ENCODE results near the gene SND1.

SND1 gene

GRCh38 chr7:127973832-127974231 lies 321.8 kb downstream of the SND1 start:
- DNase-seq: no peak

GRCh38 chr7:127974446-127975035 lies 322.5 kb downstream of the SND1 start:
- DNase-seq: no peak

- DNase-seq: no peak
Measured at GRCh38 chr7:127976056-127976737, 324.2 kb downstream of the SND1 start.

- DNase-seq: no peak
Measured at GRCh38 chr7:127976738-127977120, 324.7 kb downstream of the SND1 start.

GRCh38 chr7:127978421-127978820 lies 326.4 kb downstream of the SND1 start:
- no peak for DNase-seq

GRCh38 chr7:127979113-127979727 lies 327.2 kb downstream of the SND1 start:
- no peak for DNase-seq

GRCh38 chr7:127979728-127980126 lies 327.7 kb downstream of the SND1 start:
- DNase-seq: no peak

- DNase-seq: no peak
Measured at GRCh38 chr7:127980901-127981300, 328.9 kb downstream of the SND1 start.

GRCh38 chr7:127981965-127982364 lies 330.0 kb downstream of the SND1 start:
- no peak for DNase-seq

GRCh38 chr7:127983804-127984332 lies 331.9 kb downstream of the SND1 start:
- no peak for DNase-seq

- DNase-seq: no peak
Measured at GRCh38 chr7:127986581-127987521, 334.9 kb downstream of the SND1 start.

- no peak for DNase-seq
Measured at GRCh38 chr7:127988751-127989150, 336.8 kb downstream of the SND1 start.

- no peak for DNase-seq
Measured at GRCh38 chr7:127993317-127993716, 341.3 kb downstream of the SND1 start.

- no peak for DNase-seq
Measured at GRCh38 chr7:127993987-127994386, 342.0 kb downstream of the SND1 start.

- no peak for DNase-seq
Measured at GRCh38 chr7:127995156-127995880, 343.3 kb downstream of the SND1 start.

- no peak for DNase-seq
Measured at GRCh38 chr7:127995881-127996215, 343.9 kb downstream of the SND1 start.

GRCh38 chr7:127996253-127997071 lies 344.5 kb downstream of the SND1 start:
- no peak for DNase-seq

GRCh38 chr7:127997226-127997922 lies 345.4 kb downstream of the SND1 start:
- DNase-seq: no peak

GRCh38 chr7:127998671-127999070 lies 346.7 kb downstream of the SND1 start:
- peak; percentile 13 to 39 for DNase-seq

- peak; percentile 65 to 75 for DNase-seq
Measured at GRCh38 chr7:128000048-128000447, 348.1 kb downstream of the SND1 start.

GRCh38 chr7:128000854-128001265 lies 348.9 kb downstream of the SND1 start:
- DNase-seq: no peak
